Brain microvascular endothelial cell (primary cell): ENCODE data around the gene SLC5A8.

Experiments
- DNase-seq: peaks from one replicate; pipeline ENCODE4 v3.0.0-alpha.2; 2020
- H3K27ac ChIP-seq: fragments of 250-450 bp; sonication (Bioruptor Pico); 2 replicates; pipeline ENCODE4 v1.5.1; 2020; ENCODE audit warnings: mild to moderate bottlenecking, moderate library complexity
- H3K27me3 ChIP-seq: fragments of 250-450 bp; sonication (Bioruptor Pico); replicated peaks from 2 replicates; pipeline ENCODE4 v1.5.1; 2020; ENCODE audit warnings: mild to moderate bottlenecking
- H3K36me3 ChIP-seq: fragments of 250-450 bp; sonication (Bioruptor Pico); replicated peaks from 2 replicates; pipeline ENCODE4 v1.5.1; 2020; ENCODE audit warnings: mild to moderate bottlenecking
- H3K4me3 ChIP-seq: 2 replicates; pipeline ENCODE4 v1.5.1; 2011; ENCODE audit warnings: low read depth, mild to moderate bottlenecking, control low read depth, low read length, moderate library complexity
- in situ Hi-C: cut with HindIII; loops from 2 replicates; pipeline ENCODE4 v1.10.0; 2017; ENCODE audit warnings: low sequenced_read_pairs, low pct_ligation_motif_present
- TF ChIP-seq, protein P1 (sequence below): IDR thresholded peaks from 2 replicates; pipeline ENCODE4 v1.5.1; 2011; ENCODE audit warnings: low read depth, mild to moderate bottlenecking, moderate library complexity, low read length, control low read depth, inconsistent platforms; ENCODE audit errors: missing control alignments

The SLC5A8 gene

DNA sequence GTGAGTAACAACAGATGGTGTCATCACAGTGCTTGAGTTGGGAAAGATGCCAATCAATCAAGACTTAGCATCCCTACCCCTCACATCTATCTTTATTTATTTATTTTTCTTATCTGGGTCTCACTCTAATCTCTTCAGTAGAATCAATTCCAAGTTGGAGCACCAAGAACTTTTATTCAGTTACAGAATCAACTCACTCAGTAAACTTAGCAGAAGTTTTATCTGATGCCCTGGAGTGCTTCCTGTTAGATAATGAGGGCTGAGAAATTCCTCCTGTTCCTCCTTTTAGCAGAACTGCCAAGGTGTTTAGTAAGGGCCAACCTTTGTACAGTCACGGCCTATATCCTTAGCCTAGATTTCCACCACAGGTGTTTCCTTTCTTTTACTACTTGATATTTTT is 11.3 kb upstream of the SLC5A8 start:
- in situ Hi-C loops, result no loop called here
- Histone ChIP-seq H3K27me3 (no peaks in the 10 kb centered on the region), H3K27ac (no peak overlapping the region), H3K36me3 (no peaks in the 10 kb centered on the region), H3K4me3 (no peak overlapping the region)
- TF ChIP-seq, protein P1, sequence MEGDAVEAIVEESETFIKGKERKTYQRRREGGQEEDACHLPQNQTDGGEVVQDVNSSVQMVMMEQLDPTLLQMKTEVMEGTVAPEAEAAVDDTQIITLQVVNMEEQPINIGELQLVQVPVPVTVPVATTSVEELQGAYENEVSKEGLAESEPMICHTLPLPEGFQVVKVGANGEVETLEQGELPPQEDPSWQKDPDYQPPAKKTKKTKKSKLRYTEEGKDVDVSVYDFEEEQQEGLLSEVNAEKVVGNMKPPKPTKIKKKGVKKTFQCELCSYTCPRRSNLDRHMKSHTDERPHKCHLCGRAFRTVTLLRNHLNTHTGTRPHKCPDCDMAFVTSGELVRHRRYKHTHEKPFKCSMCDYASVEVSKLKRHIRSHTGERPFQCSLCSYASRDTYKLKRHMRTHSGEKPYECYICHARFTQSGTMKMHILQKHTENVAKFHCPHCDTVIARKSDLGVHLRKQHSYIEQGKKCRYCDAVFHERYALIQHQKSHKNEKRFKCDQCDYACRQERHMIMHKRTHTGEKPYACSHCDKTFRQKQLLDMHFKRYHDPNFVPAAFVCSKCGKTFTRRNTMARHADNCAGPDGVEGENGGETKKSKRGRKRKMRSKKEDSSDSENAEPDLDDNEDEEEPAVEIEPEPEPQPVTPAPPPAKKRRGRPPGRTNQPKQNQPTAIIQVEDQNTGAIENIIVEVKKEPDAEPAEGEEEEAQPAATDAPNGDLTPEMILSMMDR, result no peak
- DNase-seq, result no peak

DNA sequence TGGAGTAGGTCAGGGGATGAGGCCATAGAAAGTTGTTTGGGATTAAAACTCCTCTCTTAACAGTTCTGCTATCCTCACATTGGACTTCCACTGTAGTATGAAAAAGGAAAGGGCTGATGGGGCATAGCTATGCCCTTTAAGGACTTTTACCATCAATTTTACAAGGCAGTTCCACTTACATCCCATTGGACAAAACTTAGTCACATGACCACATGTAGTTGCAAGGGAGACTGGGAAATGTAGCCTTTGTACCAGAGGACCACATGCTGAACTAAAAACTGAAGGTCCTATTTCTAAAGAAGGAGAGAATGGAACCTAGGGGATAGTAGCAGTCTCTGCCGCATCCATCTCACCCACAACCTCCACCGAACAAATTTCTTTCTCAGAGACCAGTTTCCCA is 6.8 kb upstream of the SLC5A8 start:
- no peak overlapping the region for H3K4me3 ChIP-seq
- H3K27ac ChIP-seq, result no peak overlapping the region
- TF ChIP-seq, protein P1, result no peak
- in situ Hi-C loops, result no loop called here
- H3K36me3 ChIP-seq, result no peaks in the 10 kb centered on the region
- H3K27me3 ChIP-seq, result no peaks in the 10 kb centered on the region
- DNase-seq, result no peak

DNA sequence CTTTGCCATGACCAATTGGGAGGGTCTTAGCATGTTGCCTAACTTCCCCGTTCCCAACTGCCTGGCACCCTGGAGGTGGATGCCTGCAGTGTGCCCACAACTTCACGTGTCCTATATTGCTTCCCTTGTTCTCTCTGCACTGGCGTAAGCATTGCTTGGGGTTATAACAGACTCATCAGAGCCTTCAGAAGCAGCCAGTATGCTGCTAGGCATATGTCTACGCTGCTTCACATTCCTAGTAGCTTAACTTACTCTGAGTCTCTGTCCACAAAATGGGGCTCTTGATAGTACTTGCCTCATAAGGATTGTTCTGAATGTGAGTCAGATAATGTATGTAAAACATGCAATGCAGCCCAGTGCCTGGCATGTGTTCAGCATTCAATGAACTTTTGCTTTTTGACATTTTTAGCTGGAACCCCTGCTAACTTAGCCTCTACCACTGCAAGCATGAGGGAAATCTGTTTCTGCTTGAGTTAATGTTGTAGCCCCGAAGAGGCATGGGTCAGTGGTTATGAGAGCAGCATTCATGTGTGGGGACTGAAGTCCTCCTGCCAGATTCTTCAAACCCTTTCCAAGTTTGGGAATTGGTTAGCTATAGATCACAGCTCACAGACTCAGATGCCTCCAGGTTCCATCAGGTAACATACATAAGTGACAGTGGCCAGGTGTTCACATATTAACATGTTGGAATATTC is 2.8 kb downstream of the SLC5A8 start:
- Histone ChIP-seq H3K27me3 (peaks cover 5% of the 10 kb centered on the region), H3K4me3 (no peak overlapping the region), H3K27ac (no peak overlapping the region), H3K36me3 (no peaks in the 10 kb centered on the region)
- in situ Hi-C loops, result no loop called here
- TF ChIP-seq, protein P1, result no peak
- no peak for DNase-seq

DNA sequence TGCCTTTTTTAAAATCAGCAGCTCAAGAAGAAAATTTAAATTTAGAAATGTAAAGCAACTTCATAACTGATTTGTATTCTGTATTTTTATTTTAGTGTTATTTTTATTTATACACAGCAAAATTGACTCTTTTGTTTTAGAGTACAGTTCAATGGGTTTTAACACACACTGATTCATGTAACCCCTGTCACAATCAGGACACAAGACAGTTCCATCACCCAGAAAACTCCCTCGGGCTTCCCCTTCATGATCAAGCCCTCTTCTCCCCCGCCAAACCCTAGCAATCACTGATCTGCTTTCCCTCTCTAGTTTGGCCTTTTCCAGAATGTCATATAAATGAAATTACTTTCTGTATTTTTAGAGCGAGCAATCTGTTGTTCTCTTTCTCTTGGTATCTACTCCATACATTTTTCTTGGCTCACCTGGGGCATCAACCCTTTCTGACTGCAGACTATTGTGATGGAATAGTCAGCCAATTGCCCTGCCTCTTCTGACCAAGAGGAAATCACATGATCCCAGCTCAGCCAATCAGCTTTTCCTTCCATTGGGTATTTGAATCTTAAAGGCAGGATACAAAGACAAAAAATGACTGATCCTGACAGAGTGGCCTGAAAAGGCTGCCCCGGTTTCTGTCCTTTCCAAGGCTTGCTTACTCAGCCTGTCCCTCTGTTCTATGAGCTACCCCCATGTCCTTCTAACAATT is 5.3 kb downstream of the SLC5A8 start:
- no peak overlapping the region for H3K27ac ChIP-seq
- peaks cover 2% of the 10 kb centered on the region for H3K27me3 ChIP-seq
- no peak overlapping the region for H3K4me3 ChIP-seq
- DNase-seq, result no peak
- in situ Hi-C loops, result no loop called here
- TF ChIP-seq, protein P1, result no peak
- H3K36me3 ChIP-seq, result no peaks in the 10 kb centered on the region

- in situ Hi-C loops, result no loop called here
- DNase-seq, result no peak
- Histone ChIP-seq H3K27ac (no peak overlapping the region), H3K4me3 (no peak overlapping the region), H3K27me3 (no peaks in the 10 kb centered on the region), H3K36me3 (no peaks in the 10 kb centered on the region)
- TF ChIP-seq, protein P1, result no peak
Observed at GRCh38 chr12:101200824-101201223, 9.2 kb downstream of the SLC5A8 start.
